ENCODE measurements around the gene ZNF304. TPM values are rescaled to one million over a fixed set of nuclear protein-coding genes. Genes with fewer than 3 reads are reported as not detected.

Gene ZNF304
- total and polyA plus RNA-seq, 2 of the 13 experiments (the other 11 are each of a cell fraction or from before 2014, with no cell fraction given): 3.4 to 8.0 TPM

- TF ChIP-seq ZNF646 (CRISPR knock-in tag; IDR thresholded peaks at IDR 0.05): no peak
- no peak for TF ChIP-seq MLXIP (CRISPR knock-in tag; IDR thresholded peaks at IDR 0.05; ENCODE audit: borderline replicate concordance)
- TF ChIP-seq HIC2 (CRISPR knock-in tag; IDR thresholded peaks at IDR 0.05; ENCODE audit: low read depth): 0 out of 2 replicates have a peak, but pooled peaks have one; percentile 14
- no peak for TF ChIP-seq SMAD3 (CRISPR knock-in tag; IDR thresholded peaks at IDR 0.05)
- no peak for TF ChIP-seq ZNF674 (CRISPR knock-in tag; IDR thresholded peaks at IDR 0.05; ENCODE audit: low read depth)
- TF ChIP-seq TARDBP (CRISPR knock-in tag; IDR thresholded peaks at IDR 0.05): no peak
- no peak for TF ChIP-seq ZNF354B (CRISPR knock-in tag; IDR thresholded peaks at IDR 0.05)
- TF ChIP-seq ZNF234 (CRISPR knock-in tag; conservative IDR thresholded peaks at IDR 0.05): no peak
- TF ChIP-seq CC2D1A (CRISPR knock-in tag; IDR thresholded peaks at IDR 0.05): no peak
- TF ChIP-seq ZNF607 (CRISPR knock-in tag; IDR thresholded peaks at IDR 0.05; ENCODE audit: borderline replicate concordance): no peak; the same call in 1 of the 2 replicates
- no peak; the same call in 1 of the 2 replicates for TF ChIP-seq ZNF652 (CRISPR knock-in tag; IDR thresholded peaks at IDR 0.05; ENCODE audit: borderline replicate concordance, low read depth)
- no peak for TF ChIP-seq SNRNP70 (IDR thresholded peaks at IDR 0.05; ENCODE audit: low read depth, low read length)
- peak; percentile 70 for TF ChIP-seq XRCC5 (optimal IDR thresholded peaks at IDR 0.05; ENCODE audit: low read length)
- TF ChIP-seq MBD4 (IDR thresholded peaks at IDR 0.05; ENCODE audit: borderline replicate concordance, low read length): no peak
- TF ChIP-seq KLF11 (CRISPR knock-in tag; IDR thresholded peaks at IDR 0.05): no peak
- no peak for TF ChIP-seq FOXA1 (IDR thresholded peaks at IDR 0.05)
- TF ChIP-seq FOXA1 (CRISPR knock-in tag; IDR thresholded peaks at IDR 0.05): no peak
Measured at GRCh38 chr19:57350877-57351805, at the start of gene ZNF304 (continued).

All from HepG2 (cell line).